ENCODE measurements around the gene BHMT. TPM values are rescaled to one million over a fixed set of nuclear protein-coding genes. Genes with fewer than 3 reads are reported as not detected.

Gene BHMT
- total and polyA plus RNA-seq, 11 donors = not detected

- no peaks in the 10 kb centered on the region for H3K9me3 ChIP-seq
- no peak for DNase-seq
- no peaks in the 10 kb centered on the region for H3K27me3 ChIP-seq
- H3K27ac ChIP-seq = no peak overlapping the region
- no peak for ATAC-seq
- H3K36me3 ChIP-seq = no peaks in the 10 kb centered on the region
- WGBS, 4 donors = 65 to 88% (median 83%) methylated on average over 2 of the region's 2 CpGs
- TF ChIP-seq POLR2A (IDR thresholded peaks at IDR 0.05) = no peak
- no peak for TF ChIP-seq CTCF (IDR thresholded peaks at IDR 0.05)
- H3K4me1 ChIP-seq = no peaks in the 10 kb centered on the region
- H3K4me3 ChIP-seq = no peak overlapping the region
- intact Hi-C loops (cut with DNase I) = no loop called here
Observed at GRCh38 chr5:79086116-79086515, 25.5 kb upstream of the BHMT start.

GRCh38 chr5:79088507-79088906, 23.1 kb upstream of the BHMT start:
- intact Hi-C loops (cut with DNase I) = no loop called here
- no peak for TF ChIP-seq POLR2A (IDR thresholded peaks at IDR 0.05)
- no peak for TF ChIP-seq CTCF (IDR thresholded peaks at IDR 0.05)
- no peaks in the 10 kb centered on the region for H3K27me3 ChIP-seq
- H3K36me3 ChIP-seq = no peaks in the 10 kb centered on the region
- H3K4me3 ChIP-seq = no peak overlapping the region
- no peaks in the 10 kb centered on the region for H3K4me1 ChIP-seq
- WGBS, 4 donors = 73 to 87% (median 83%) methylated on average over 4 of the region's 4 CpGs
- H3K9me3 ChIP-seq = no peaks in the 10 kb centered on the region
- ATAC-seq (no peak), DNase-seq (no peak)
- no peak overlapping the region for H3K27ac ChIP-seq

GRCh38 chr5:79091064-79091463, 20.5 kb upstream of the BHMT start:
- no peaks in the 10 kb centered on the region for H3K9me3 ChIP-seq
- no peaks in the 10 kb centered on the region for H3K36me3 ChIP-seq
- ATAC-seq (peak; percentile 55 to 95 (median 86)), DNase-seq (no peak)
- H3K4me3 ChIP-seq = no peak overlapping the region
- H3K27ac ChIP-seq = no peak overlapping the region
- TF ChIP-seq CTCF (IDR thresholded peaks at IDR 0.05) = no peak
- no peak for TF ChIP-seq POLR2A (IDR thresholded peaks at IDR 0.05)
- WGBS, 4 donors = 51 to 59% (median 57%) methylated on average over 3 of the region's 3 CpGs
- H3K4me1 ChIP-seq = no peaks in the 10 kb centered on the region
- H3K27me3 ChIP-seq = no peaks in the 10 kb centered on the region
- intact Hi-C loops (cut with DNase I) = no loop called here

GRCh38 chr5:79093762-79094161, 17.8 kb upstream of the BHMT start:
- Histone ChIP-seq H3K4me3 (no peak overlapping the region), H3K27ac (no peak overlapping the region), H3K9me3 (no peaks in the 10 kb centered on the region), H3K36me3 (no peaks in the 10 kb centered on the region), H3K4me1 (no peaks in the 10 kb centered on the region), H3K27me3 (no peaks in the 10 kb centered on the region)
- intact Hi-C loops (cut with DNase I) = no loop called here
- DNase-seq = no peak
- 48 to 57% (median 50%) methylated on average over 3 of the region's 3 CpGs for WGBS, 4 donors
- ATAC-seq = no peak
- TF ChIP-seq POLR2A (IDR thresholded peaks at IDR 0.05) (no peak), CTCF (IDR thresholded peaks at IDR 0.05) (no peak)

Data from heart left ventricle (tissue), 16 donors.